Ectodermal cell (in vitro differentiated cells): ENCODE measurements around the gene RALBP1. TPM values are rescaled to one million over a fixed set of nuclear protein-coding genes. Genes with fewer than 3 reads are reported as not detected.
"Not testable (repeated sequence)": the region's sequence is repeated elsewhere in the genome, so short reads cannot be mapped to it uniquely, and the experiment has no call there.

Experiments used
- H3K27ac ChIP-seq: 2 replicates; pipeline ENCODE4 v1.7.0; 2013; ENCODE audit warnings: mild to moderate bottlenecking, low read depth, low read length; ENCODE audit not compliant: insufficient read depth, poor library complexity, severe bottlenecking
- H3K27me3 ChIP-seq: 2 replicates; pipeline ENCODE4 v1.7.0; 2013; ENCODE audit warnings: mild to moderate bottlenecking, low read length; ENCODE audit not compliant: insufficient read depth, control insufficient read depth, poor library complexity, severe bottlenecking
- H3K36me3 ChIP-seq: one replicate; pipeline ENCODE4 v1.7.0; 2013; ENCODE audit warnings: low read length; ENCODE audit not compliant: control insufficient read depth, insufficient read depth
- H3K4me1 ChIP-seq: one replicate; pipeline ENCODE4 v1.7.0; 2013; ENCODE audit warnings: low read length; ENCODE audit not compliant: control insufficient read depth, insufficient read depth
- H3K4me3 ChIP-seq: 2 replicates; pipeline ENCODE4 v1.7.0; 2013; ENCODE audit warnings: low read depth, low read length, control low read depth; ENCODE audit not compliant: insufficient read depth
- H3K9me3 ChIP-seq: 2 replicates; pipeline ENCODE4 v1.7.0; 2013; ENCODE audit warnings: mild to moderate bottlenecking, low read length, moderate library complexity; ENCODE audit not compliant: control insufficient read depth
- WGBS, 2 experiments: methylation state at CpG; one replicate each; pipeline ENCODE4 v1.1.7; 2013; ENCODE audit warnings: missing lambda C conversion rate in 2 of 2; 5-methylcytosine and 5-hydroxymethylcytosine counted together
- polyA plus RNA-seq, 4 experiments: library from polyadenylated mRNA; stranded (reverse); fragments of 50-300 nt; gene quantifications; one replicate each; pipeline ENCODE4 v1.2.3, GENCODE V29; 2013

RALBP1 gene
- polyA plus RNA-seq (2013, experiment 1 of 4) = 69.7 TPM
- polyA plus RNA-seq (2013, experiment 2 of 4) = 65.7 TPM
- polyA plus RNA-seq (2013, experiment 3 of 4) = 50.9 TPM
- 54.6 TPM for polyA plus RNA-seq (2013, experiment 4 of 4)

DNA sequence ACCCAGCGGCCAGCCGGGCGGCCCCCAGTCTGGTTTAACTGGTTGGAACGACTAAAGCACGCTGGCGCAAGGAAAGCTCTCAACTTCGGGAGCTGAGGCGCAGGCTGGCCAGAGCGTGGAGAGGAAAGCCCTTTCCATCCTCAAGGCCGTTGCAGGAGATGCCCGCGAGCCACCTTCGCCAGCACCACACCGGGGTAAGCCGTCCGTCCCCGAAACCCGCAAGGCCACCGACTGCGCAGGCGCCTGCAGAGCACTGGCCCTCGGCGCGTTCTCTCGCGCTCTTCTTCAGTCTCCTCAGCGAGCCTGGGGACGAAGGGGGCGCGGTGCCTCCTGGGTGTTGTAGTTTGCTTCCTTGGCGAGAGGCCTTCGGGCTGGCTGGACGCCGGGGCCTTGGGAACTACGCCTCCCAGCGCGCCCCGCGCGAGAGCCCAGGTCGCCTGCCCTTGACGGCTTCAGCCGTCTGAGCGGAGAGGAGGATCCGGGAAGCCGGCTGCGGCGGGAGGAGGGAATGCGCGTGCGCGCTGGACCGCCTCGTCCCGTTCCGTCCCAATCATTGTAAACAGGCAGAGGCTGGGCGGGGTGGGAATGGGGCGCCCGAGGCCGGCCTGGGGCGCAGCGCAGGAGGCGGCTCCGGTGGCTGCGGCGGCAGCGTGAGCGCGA, at the start of gene RALBP1:
Gene RALBP1 (plus strand): TSS at position 531 of the 660 bp plus-strand sequence. CDS start 37,533 bp downstream, outside the sequence.
- peak within 1 kb of the TSS; percentile 95 for H3K27ac ChIP-seq
- H3K27me3 ChIP-seq = no peaks in the 10 kb centered on the region
- 0% methylated on average over 69 of the region's 69 CpGs for WGBS, 2 experiments
- H3K4me3 ChIP-seq = peak within 1 kb of the TSS; percentile 95
- no peaks in the 10 kb centered on the region for H3K9me3 ChIP-seq
- H3K36me3 ChIP-seq = no peaks in the 10 kb centered on the region
- peaks cover 7% of the 10 kb centered on the region for H3K4me1 ChIP-seq

- 87 to 92% methylated on average over 7 of the region's 7 CpGs for WGBS, 2 experiments
- no peaks in the 10 kb centered on the region for H3K36me3 ChIP-seq
These were observed 48.6 kb upstream of the RALBP1 start for GRCh38 chr18:9426753-9427152.

DNA sequence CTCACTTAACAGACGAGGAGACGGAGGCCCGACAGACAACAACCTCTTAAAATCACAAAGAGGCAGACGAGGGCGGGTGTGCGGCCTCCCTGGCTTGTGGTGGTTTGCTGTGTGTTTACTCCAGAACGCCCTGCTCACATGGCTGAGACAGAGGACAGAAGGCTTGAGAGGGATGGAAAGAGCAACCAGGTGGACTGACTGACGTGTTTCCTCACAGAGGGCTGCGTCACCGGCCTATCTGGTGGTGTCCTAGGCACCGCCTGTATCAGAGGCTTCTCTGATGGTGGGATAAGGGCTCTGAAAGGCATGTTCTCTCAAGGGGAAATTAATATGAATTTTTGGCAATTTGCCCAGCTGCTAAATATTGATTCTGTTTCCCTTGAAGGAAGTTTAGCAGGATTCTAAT, 47.0 kb upstream of the RALBP1 start:
- H3K36me3 ChIP-seq = no peaks in the 10 kb centered on the region
- H3K4me1 ChIP-seq = peaks cover under 1% of the 10 kb centered on the region
- WGBS, 2 experiments = 92 to 93% methylated on average over 11 of the region's 11 CpGs
- H3K9me3 ChIP-seq = no peaks in the 10 kb centered on the region
- no peak overlapping the region for H3K27ac ChIP-seq
- H3K27me3 ChIP-seq = no peaks in the 10 kb centered on the region
- H3K4me3 ChIP-seq = no peak overlapping the region

More at GRCh38 chr18:9426753-9427152, 48.6 kb upstream of the RALBP1 start:
- no peaks in the 10 kb centered on the region for H3K4me1 ChIP-seq
- H3K9me3 ChIP-seq = no peaks in the 10 kb centered on the region
- H3K4me3 ChIP-seq = no peak overlapping the region
- no peak overlapping the region for H3K27ac ChIP-seq
- no peaks in the 10 kb centered on the region for H3K27me3 ChIP-seq

DNA sequence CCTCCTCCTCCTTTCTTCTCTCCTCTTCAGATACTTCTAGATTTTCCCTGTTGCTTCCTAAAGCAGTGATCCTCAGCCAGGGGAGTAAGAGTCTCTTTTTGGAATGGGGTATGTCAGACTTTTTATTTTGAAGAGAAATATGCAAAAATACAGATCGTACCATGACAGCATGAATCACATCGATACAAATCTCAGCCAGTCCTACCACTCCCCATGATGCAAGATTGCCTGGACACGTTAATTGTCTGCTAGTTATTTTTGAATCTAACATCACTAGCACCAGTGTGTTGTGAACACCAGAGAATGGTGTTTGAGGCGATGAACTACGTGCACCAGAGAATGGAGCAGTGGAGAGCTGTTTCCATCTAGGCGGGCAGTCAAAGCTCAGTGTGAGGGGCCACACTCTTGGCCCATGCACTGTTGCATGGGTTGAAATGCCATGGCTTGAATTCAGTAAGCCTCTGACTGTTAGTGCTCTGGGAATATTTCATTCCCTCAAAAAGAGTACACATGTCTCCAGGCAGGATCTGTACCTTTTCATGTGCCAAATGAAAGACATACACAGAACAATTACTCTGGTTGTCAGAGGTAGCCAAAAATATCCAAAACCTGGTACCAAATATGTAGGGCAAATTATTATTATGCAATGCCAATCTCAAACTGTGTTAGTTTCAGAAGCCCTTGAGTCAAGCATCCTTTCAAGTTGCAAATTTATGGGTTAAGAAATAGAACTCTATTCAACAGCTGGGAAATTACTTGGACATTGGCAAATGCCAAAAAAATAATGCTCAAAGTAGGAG, 46.3 kb upstream of the RALBP1 start:
- WGBS, 2 experiments = 96 to 98% methylated on average over 6 of the region's 6 CpGs
- H3K9me3 ChIP-seq = no peaks in the 10 kb centered on the region

GRCh38 chr18:9429662-9429993, 45.7 kb upstream of the RALBP1 start:
- WGBS, 2 experiments = 88 to 92% methylated on average over 3 of the region's 3 CpGs
- H3K27me3 ChIP-seq = no peaks in the 10 kb centered on the region
- no peaks in the 10 kb centered on the region for H3K9me3 ChIP-seq
- H3K36me3 ChIP-seq = no peaks in the 10 kb centered on the region
- no peak overlapping the region for H3K27ac ChIP-seq
- H3K4me1 ChIP-seq = peaks cover 13% of the 10 kb centered on the region
- no peak overlapping the region for H3K4me3 ChIP-seq

More for the DNA sequence above, 46.3 kb upstream of the RALBP1 start:
- no peak overlapping the region for H3K27ac ChIP-seq
- H3K27me3 ChIP-seq = no peaks in the 10 kb centered on the region
- H3K4me1 ChIP-seq = peaks cover 7% of the 10 kb centered on the region
- H3K36me3 ChIP-seq = no peaks in the 10 kb centered on the region
- no peak overlapping the region for H3K4me3 ChIP-seq

GRCh38 chr18:9430315-9430714, 45.0 kb upstream of the RALBP1 start:
- not testable (repeated sequence) for H3K27ac ChIP-seq, H3K27me3 ChIP-seq, H3K9me3 ChIP-seq, H3K36me3 ChIP-seq, H3K4me3 ChIP-seq
- H3K4me1 ChIP-seq = peaks cover 14% of the 10 kb centered on the region
- WGBS, 2 experiments = 90 to 95% methylated on average over 12 to 22 of the region's 22 CpGs

GRCh38 chr18:9431296-9431695, 44.0 kb upstream of the RALBP1 start:
- Histone ChIP-seq H3K27ac (no peak overlapping the region), H3K9me3 (no peaks in the 10 kb centered on the region), H3K4me3 (no peak overlapping the region), H3K27me3 (no peaks in the 10 kb centered on the region), H3K36me3 (no peaks in the 10 kb centered on the region), H3K4me1 (peaks cover 14% of the 10 kb centered on the region)
- 94 to 95% methylated on average over 5 to 6 of the region's 6 CpGs for whole genome bisulfite sequencing, 2 experiments

DNA sequence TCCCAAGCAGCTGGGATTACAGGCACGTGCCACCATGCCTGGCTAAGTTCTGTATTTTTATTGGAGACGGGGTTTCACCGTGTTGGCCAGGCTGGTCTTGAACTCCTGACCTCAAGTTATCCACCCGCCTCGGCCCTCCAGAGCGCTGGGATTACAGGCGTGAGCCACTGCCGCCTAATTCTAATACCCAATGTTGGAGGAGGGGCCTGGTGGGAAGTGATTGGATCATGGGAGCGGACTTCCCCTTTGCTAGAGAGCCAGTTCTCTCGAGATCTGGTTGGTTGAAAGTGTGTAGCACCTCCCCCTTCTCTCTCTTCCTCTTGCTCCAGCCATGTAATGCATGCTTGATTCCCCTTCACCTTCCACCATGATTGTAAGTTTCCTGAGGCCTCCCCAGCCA, 42.2 kb upstream of the RALBP1 start:
- not testable (repeated sequence) for H3K27ac ChIP-seq, H3K4me3 ChIP-seq, H3K36me3 ChIP-seq, H3K27me3 ChIP-seq, H3K9me3 ChIP-seq
- 88 to 91% methylated on average over 10 of the region's 10 CpGs for WGBS, 2 experiments
- peaks cover 14% of the 10 kb centered on the region for H3K4me1 ChIP-seq

DNA sequence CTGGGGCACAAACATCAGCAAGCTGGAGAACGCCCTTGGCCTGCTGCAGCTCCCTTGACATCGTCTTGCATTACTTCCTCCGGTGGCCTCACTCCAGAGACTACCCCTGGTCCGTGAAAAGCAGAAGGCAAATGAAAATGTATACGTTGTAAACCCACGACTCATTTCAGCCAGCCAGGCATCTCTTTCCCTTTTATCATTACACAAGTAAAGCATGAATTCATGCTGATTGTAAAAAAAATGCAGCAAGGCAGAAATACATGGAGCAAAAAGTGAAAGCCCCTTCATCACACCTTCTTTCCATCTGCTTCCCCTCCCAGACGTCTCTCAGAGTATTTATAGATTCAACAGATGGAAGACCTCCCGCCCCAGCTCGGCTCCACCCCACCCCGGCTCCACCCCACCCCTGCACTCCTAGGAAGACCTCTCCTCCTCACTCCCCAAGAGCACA, 41.6 kb upstream of the RALBP1 start:
- Histone ChIP-seq H3K4me1 (peaks cover 14% of the 10 kb centered on the region), H3K4me3 (no peak overlapping the region), H3K27ac (peak overlapping the region; percentile 95), H3K9me3 (no peaks in the 10 kb centered on the region), H3K36me3 (no peaks in the 10 kb centered on the region), H3K27me3 (no peaks in the 10 kb centered on the region)
- 65 to 72% methylated on average over 8 to 9 of the region's 10 CpGs for WGBS, 2 experiments

DNA sequence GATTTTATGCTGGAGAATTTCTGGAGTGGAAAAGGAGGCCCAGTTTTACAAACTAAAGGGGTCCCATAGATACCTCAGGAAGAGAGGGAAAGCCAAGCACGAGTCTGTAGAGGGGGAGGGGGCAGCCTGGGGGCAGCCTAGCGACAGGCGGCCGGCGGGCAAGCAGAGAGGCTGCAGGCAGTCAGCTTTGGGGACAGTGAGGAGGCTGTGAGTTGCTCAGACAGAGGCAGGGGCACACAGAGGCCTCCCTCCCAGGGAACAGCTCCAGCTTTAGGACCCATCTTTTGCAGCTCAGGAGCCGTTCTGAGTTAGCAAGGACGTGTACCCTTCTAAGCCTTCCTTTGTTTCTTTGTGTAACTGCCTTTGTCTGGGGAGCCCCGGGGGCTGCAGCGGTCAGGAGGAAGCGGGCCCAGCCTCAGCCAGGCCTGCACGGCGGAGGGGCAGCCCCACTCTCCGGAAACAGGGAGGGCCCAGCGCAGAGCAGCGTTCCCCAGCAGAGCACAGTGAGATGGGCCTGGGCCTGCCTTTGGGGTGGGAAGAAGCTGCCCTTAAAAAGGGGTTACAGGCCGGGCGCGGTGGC, 41.1 kb upstream of the RALBP1 start:
- H3K27ac ChIP-seq = peak overlapping the region; percentile 95
- no peak overlapping the region for H3K4me3 ChIP-seq
- WGBS, 2 experiments = 28 to 31% methylated on average over 18 of the region's 18 CpGs

More for the DNA sequence above, 41.1 kb upstream of the RALBP1 start:
- Histone ChIP-seq H3K27me3 (no peaks in the 10 kb centered on the region), H3K4me1 (peaks cover 14% of the 10 kb centered on the region), H3K36me3 (no peaks in the 10 kb centered on the region), H3K9me3 (no peaks in the 10 kb centered on the region)
